ENCODE measurements around the gene FABP3.
"Not testable (repeated sequence)": the region's sequence is repeated elsewhere in the genome, so short reads cannot be mapped to it uniquely, and the experiment has no call there.

The FABP3 gene

GRCh38 chr1:31390071-31390470, 17.2 kb upstream of the FABP3 start:
- no peak overlapping the region for H3K4me3 ChIP-seq (IDR thresholded peaks at IDR 0.05; ENCODE audit: insufficient read depth, low read depth, low read length)
- no peak for TF ChIP-seq CTCF (conservative IDR thresholded peaks at IDR 0.05; ENCODE audit: low read depth, low read length)
- no peaks in the 10 kb centered on the region for H3K27me3 ChIP-seq (ENCODE audit: insufficient read depth, low read depth)
- no peaks in the 10 kb centered on the region for H3K79me2 ChIP-seq (ENCODE audit: insufficient read depth, low read depth)
- H3K36me3 ChIP-seq (ENCODE audit: insufficient read depth): no peaks in the 10 kb centered on the region
- H2AFZ ChIP-seq (ENCODE audit: low read depth): no peak overlapping the region
- no peak overlapping the region for H3K4me2 ChIP-seq
- H3K27ac ChIP-seq: no peak overlapping the region
- no peaks in the 10 kb centered on the region for H4K20me1 ChIP-seq (ENCODE audit: insufficient read depth)
- H3K4me1 ChIP-seq (ENCODE audit: low read depth, poor library complexity, severe bottlenecking): peaks cover 8% of the 10 kb centered on the region
- H3K9ac ChIP-seq: no peak overlapping the region

GRCh38 chr1:31389616-31390015, 16.7 kb upstream of the FABP3 start:
- peaks cover 9% of the 10 kb centered on the region for H3K4me1 ChIP-seq (ENCODE audit: low read depth, poor library complexity, severe bottlenecking)
- no peaks in the 10 kb centered on the region for H3K27me3 ChIP-seq (ENCODE audit: insufficient read depth, low read depth)
- no peak overlapping the region for H3K4me3 ChIP-seq (IDR thresholded peaks at IDR 0.05; ENCODE audit: insufficient read depth, low read depth, low read length)
- no peak overlapping the region for H3K4me2 ChIP-seq
- TF ChIP-seq CTCF (conservative IDR thresholded peaks at IDR 0.05; ENCODE audit: low read depth, low read length): no peak
- H3K27ac ChIP-seq: no peak overlapping the region
- H4K20me1 ChIP-seq (ENCODE audit: insufficient read depth): no peaks in the 10 kb centered on the region
- H3K36me3 ChIP-seq (ENCODE audit: insufficient read depth): no peaks in the 10 kb centered on the region
- no peaks in the 10 kb centered on the region for H3K79me2 ChIP-seq (ENCODE audit: insufficient read depth, low read depth)
- no peak overlapping the region for H3K9ac ChIP-seq
- H2AFZ ChIP-seq (ENCODE audit: low read depth): no peak overlapping the region

- Histone ChIP-seq H3K4me1 (ENCODE audit: low read depth, poor library complexity, severe bottlenecking) (peaks cover 8% of the 10 kb centered on the region), H3K79me2 (ENCODE audit: insufficient read depth, low read depth) (no peaks in the 10 kb centered on the region), H3K9ac (no peak overlapping the region), H4K20me1 (ENCODE audit: insufficient read depth) (no peaks in the 10 kb centered on the region), H3K27ac (no peak overlapping the region), H3K36me3 (ENCODE audit: insufficient read depth) (no peaks in the 10 kb centered on the region), H3K4me3 (IDR thresholded peaks at IDR 0.05; ENCODE audit: insufficient read depth, low read depth, low read length) (no peak overlapping the region), H2AFZ (ENCODE audit: low read depth) (no peak overlapping the region), H3K27me3 (ENCODE audit: insufficient read depth, low read depth) (no peaks in the 10 kb centered on the region), H3K4me2 (no peak overlapping the region)
- no peak for TF ChIP-seq CTCF (conservative IDR thresholded peaks at IDR 0.05; ENCODE audit: low read depth, low read length)
Observed at GRCh38 chr1:31387612-31388011, 14.7 kb upstream of the FABP3 start.

DNA sequence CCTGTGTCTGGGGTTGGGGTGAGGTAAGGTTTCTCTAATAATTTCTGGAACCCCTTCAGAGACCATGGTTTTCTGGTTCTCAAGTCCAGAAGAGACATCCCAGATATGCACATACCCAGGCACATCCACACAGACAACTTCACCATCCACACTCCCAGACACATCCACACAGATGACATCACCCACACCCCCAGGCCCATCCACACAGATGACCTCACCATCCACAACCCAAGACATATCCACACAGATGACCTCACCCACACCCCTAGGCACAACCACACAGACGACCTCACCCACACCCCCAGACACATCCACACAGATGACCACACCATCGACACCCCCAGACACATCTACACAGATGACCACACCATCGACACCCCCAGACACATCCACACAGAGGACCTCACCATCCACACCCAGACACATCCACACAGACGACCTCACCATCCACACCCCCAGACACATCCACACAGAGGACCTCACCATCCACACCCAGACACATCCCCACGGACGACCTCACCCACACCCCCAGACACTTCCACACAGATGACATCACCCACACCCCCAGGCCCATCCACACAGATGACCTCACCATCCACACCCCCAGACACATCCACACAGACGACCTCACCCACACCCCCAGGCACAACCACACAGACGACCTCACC, 13.8 kb upstream of the FABP3 start:
- H3K36me3 ChIP-seq (ENCODE audit: insufficient read depth); H3K4me2 ChIP-seq; H3K4me3 ChIP-seq (IDR thresholded peaks at IDR 0.05; ENCODE audit: insufficient read depth, low read depth, low read length); H3K27me3 ChIP-seq (ENCODE audit: insufficient read depth, low read depth); H3K4me1 ChIP-seq (ENCODE audit: low read depth, poor library complexity, severe bottlenecking); H3K9ac ChIP-seq; H2AFZ ChIP-seq (ENCODE audit: low read depth); H3K79me2 ChIP-seq (ENCODE audit: insufficient read depth, low read depth); H3K27ac ChIP-seq; H4K20me1 ChIP-seq (ENCODE audit: insufficient read depth): not testable (repeated sequence)

DNA sequence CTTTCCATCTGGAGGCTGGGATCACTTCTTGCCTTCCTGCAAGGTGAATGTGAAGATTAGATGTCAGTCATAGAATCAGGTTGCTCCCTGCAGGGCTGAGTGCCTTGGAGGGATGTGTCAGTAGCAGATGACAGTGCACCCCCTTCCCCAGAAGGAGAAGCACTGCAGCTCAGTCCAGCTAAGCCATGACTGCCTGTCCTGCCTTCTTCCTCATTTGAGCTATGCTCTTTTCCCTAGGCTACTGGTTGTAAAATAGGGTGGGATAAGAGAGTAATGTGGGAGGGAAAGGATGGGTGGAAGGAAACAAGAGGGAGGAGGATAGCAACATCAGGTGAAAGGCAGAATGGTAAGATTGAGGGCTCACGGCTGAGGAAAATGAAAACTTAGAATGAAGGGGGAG, 11.1 kb upstream of the FABP3 start:
- no peak overlapping the region for H3K9ac ChIP-seq
- no peaks in the 10 kb centered on the region for H3K36me3 ChIP-seq (ENCODE audit: insufficient read depth)
- peaks cover 8% of the 10 kb centered on the region for H3K4me1 ChIP-seq (ENCODE audit: low read depth, poor library complexity, severe bottlenecking)
- no peaks in the 10 kb centered on the region for H3K79me2 ChIP-seq (ENCODE audit: insufficient read depth, low read depth)
- no peaks in the 10 kb centered on the region for H3K27me3 ChIP-seq (ENCODE audit: insufficient read depth, low read depth)
- H4K20me1 ChIP-seq (ENCODE audit: insufficient read depth): no peaks in the 10 kb centered on the region
- H2AFZ ChIP-seq (ENCODE audit: low read depth): no peak overlapping the region
- H3K4me2 ChIP-seq: no peak overlapping the region
- H3K4me3 ChIP-seq (IDR thresholded peaks at IDR 0.05; ENCODE audit: insufficient read depth, low read depth, low read length): no peak overlapping the region
- H3K27ac ChIP-seq: no peak overlapping the region
- no peak for TF ChIP-seq CTCF (conservative IDR thresholded peaks at IDR 0.05; ENCODE audit: low read depth, low read length)

All from KMS-11 (cell line).